GM19463 (cell line): ENCODE data around the gene SAMD4A.
A peak's percentile ranks its signal among the peaks of the same experiment; 100 is the strongest.

Experiments
- ATAC-seq: cut with Tn5 transposase; IDR thresholded peaks from one replicate; pipeline ENCODE4 v1.9.1; 2021; ENCODE audit warnings: mild to moderate bottlenecking, moderate library complexity; ENCODE audit not compliant: unreplicated experiment

SAMD4A gene

GRCh38 chr14:54652188-54652587 is 85.3 kb downstream of the SAMD4A start:
- no peak for ATAC-seq

- no peak for ATAC-seq
These were observed 85.7 kb downstream of the SAMD4A start for GRCh38 chr14:54652605-54653052.

GRCh38 chr14:54653712-54654469 is 87.0 kb downstream of the SAMD4A start:
- no peak for ATAC-seq

- no peak for ATAC-seq
These were observed 87.7 kb downstream of the SAMD4A start for GRCh38 chr14:54654605-54655004.

GRCh38 chr14:54658836-54659235 is 91.9 kb downstream of the SAMD4A start:
- ATAC-seq: no peak

GRCh38 chr14:54659365-54659764 is 92.4 kb downstream of the SAMD4A start:
- ATAC-seq: no peak

GRCh38 chr14:54660604-54661111 is 93.7 kb downstream of the SAMD4A start:
- ATAC-seq: no peak

- ATAC-seq: no peak
These were observed 95.7 kb downstream of the SAMD4A start for GRCh38 chr14:54662491-54663133.

- ATAC-seq: no peak
These were observed 98.0 kb downstream of the SAMD4A start for GRCh38 chr14:54664961-54665360.

- no peak for ATAC-seq
These were observed 99.0 kb downstream of the SAMD4A start for GRCh38 chr14:54665946-54666345.

GRCh38 chr14:54667026-54667744 is 100.3 kb downstream of the SAMD4A start:
- ATAC-seq: no peak

GRCh38 chr14:54667764-54668163 is 100.8 kb downstream of the SAMD4A start:
- ATAC-seq: no peak

GRCh38 chr14:54669721-54670561 is 103.0 kb downstream of the SAMD4A start:
- ATAC-seq: no peak

- no peak for ATAC-seq
These were observed 104.6 kb downstream of the SAMD4A start for GRCh38 chr14:54671537-54671936.

- ATAC-seq: no peak
These were observed 105.3 kb downstream of the SAMD4A start for GRCh38 chr14:54672181-54672580.

- ATAC-seq: no peak
These were observed 105.8 kb downstream of the SAMD4A start for GRCh38 chr14:54672688-54673087.

GRCh38 chr14:54673193-54674045 is 106.5 kb downstream of the SAMD4A start:
- ATAC-seq: no peak

GRCh38 chr14:54674046-54674741 is 107.3 kb downstream of the SAMD4A start:
- ATAC-seq: peak; percentile 73
